GM06990 (cell line): ENCODE results near the gene PTGES.

ENCODE experiments used
- DNase-seq: peaks from one replicate; pipeline ENCODE4 v3.0.0-alpha.2; 2011; ENCODE audit not compliant: insufficient read length; ENCODE audit errors: extremely low read depth
- H3K27me3 ChIP-seq: replicated peaks from 2 replicates; pipeline ENCODE4 v1.6.0; 2011; ENCODE audit warnings: low read length; ENCODE audit not compliant: control insufficient read depth, insufficient read depth
- H3K36me3 ChIP-seq: 2 replicates; pipeline ENCODE4 v1.5.1; 2011; ENCODE audit warnings: low read length; ENCODE audit not compliant: control insufficient read depth, insufficient read depth
- H3K4me3 ChIP-seq: replicated peaks from 2 replicates; pipeline ENCODE4 v1.5.1; 2011; ENCODE audit warnings: low read depth, mild to moderate bottlenecking, control low read depth, low read length
- CTCF ChIP-seq: IDR thresholded peaks from 2 replicates; pipeline ENCODE4 v1.5.1; 2011; ENCODE audit warnings: low read length, control low read depth, mild to moderate bottlenecking, inconsistent platforms; ENCODE audit not compliant: insufficient read depth, poor library complexity, severe bottlenecking

PTGES gene

GRCh38 chr9:129745200-129745599, 7.6 kb downstream of the PTGES start:
- no peak for TF ChIP-seq CTCF
- Histone ChIP-seq H3K36me3 (no peaks in the 10 kb centered on the region), H3K4me3 (no peak overlapping the region), H3K27me3 (no peaks in the 10 kb centered on the region)
- DNase-seq: no peak

GRCh38 chr9:129740666-129741464, 12.0 kb downstream of the PTGES start:
- TF ChIP-seq CTCF: no peak
- no peak overlapping the region for H3K4me3 ChIP-seq
- no peaks in the 10 kb centered on the region for H3K27me3 ChIP-seq
- no peak for DNase-seq
- H3K36me3 ChIP-seq: no peaks in the 10 kb centered on the region

GRCh38 chr9:129740174-129740573, 12.7 kb downstream of the PTGES start:
- H3K36me3 ChIP-seq: no peaks in the 10 kb centered on the region
- H3K4me3 ChIP-seq: no peak overlapping the region
- no peaks in the 10 kb centered on the region for H3K27me3 ChIP-seq
- no peak for TF ChIP-seq CTCF
- DNase-seq: no peak

- H3K36me3 ChIP-seq: no peaks in the 10 kb centered on the region
- no peaks in the 10 kb centered on the region for H3K27me3 ChIP-seq
- DNase-seq: no peak
- no peak for TF ChIP-seq CTCF
- no peak overlapping the region for H3K4me3 ChIP-seq
Measured at GRCh38 chr9:129739432-129739831, 13.4 kb downstream of the PTGES start.

- peak; percentile 80 for DNase-seq
- Histone ChIP-seq H3K4me3 (peak overlapping the region; percentile 59), H3K27me3 (no peaks in the 10 kb centered on the region), H3K36me3 (no peaks in the 10 kb centered on the region)
- peak; percentile 94 for TF ChIP-seq CTCF
Measured at GRCh38 chr9:129737479-129738274, 15.2 kb downstream of the PTGES start.
